HG02840 (cell line): ENCODE measurements around the gene KDM7A.
"Not testable (repeated sequence)": the region's sequence is repeated elsewhere in the genome, so short reads cannot be mapped to it uniquely, and the experiment has no call there.

Experiments used
- ATAC-seq: cut with Tn5 transposase; IDR thresholded peaks from one replicate; pipeline ENCODE4 v1.9.1; 2021; ENCODE audit warnings: mild to moderate bottlenecking, moderate library complexity, moderate number of reproducible peaks; ENCODE audit not compliant: unreplicated experiment, low FRiP score

The KDM7A gene

DNA sequence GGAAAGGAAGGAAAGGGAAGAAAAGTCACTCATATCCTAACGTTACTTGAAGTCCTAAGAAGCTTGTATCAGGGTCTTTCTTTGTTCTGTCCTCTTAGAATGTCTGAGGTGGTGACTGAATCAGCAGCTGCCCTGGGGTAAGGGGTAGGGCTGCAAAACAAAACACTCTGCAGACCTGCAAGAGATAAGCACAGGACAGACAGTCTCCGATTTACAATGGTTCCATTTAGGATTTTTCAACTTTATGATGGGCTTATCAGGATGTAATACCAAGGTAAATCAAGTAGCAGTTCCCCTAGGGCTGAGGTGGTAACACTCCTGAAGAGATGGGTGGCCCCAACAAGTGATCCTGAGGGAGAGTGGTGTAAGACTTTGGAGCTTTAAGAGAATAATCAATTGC lies 16.5 kb downstream of the KDM7A start:
- no peak for ATAC-seq

DNA sequence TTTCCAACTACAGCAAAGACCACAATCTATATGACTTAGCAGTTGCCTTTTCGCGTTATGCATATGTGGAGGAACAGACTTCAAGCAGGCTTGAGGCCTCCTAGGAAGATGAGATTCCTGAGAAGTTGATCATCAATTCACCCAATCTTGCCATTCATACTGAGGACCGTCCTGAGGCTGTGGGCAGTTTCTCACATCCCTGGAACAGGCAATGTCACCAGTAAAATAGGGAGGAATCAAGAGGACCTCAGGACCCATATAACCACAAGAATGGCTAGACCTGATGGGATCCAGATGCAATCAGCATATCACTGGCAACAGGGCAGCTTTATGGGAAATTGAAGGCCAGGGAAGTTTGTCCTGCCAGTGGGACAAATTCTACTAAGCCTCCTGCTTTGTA lies 17.3 kb downstream of the KDM7A start:
- no peak for ATAC-seq

DNA sequence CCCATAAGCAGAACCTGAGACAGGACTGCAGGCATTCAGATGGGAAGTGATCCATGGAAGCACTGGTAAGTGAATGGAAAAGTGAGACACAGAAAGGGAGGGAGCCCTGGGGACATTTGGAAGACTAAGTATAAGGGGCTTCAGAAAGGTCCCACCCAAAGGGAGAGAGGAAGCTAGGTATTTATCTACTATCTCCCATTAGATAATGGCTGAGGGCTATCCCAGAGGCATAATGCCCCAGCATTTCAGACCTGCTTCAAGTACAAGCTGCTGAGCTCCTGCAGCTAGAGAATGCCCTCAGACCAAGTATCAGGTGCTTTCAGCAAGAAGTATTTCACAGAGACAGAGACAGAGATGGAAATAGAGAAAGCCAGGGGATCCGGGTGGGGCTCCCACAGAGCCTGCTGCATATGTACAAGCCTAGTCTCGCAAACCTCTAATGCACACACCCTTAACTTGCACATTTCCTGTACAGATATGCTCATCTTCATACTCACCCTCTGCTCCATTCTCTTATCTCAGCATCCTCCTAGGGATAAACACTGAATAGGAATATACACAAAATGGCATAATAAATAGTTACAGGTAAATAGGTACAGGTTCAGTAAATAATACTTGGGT lies 20.2 kb downstream of the KDM7A start:
- ATAC-seq: no peak

DNA sequence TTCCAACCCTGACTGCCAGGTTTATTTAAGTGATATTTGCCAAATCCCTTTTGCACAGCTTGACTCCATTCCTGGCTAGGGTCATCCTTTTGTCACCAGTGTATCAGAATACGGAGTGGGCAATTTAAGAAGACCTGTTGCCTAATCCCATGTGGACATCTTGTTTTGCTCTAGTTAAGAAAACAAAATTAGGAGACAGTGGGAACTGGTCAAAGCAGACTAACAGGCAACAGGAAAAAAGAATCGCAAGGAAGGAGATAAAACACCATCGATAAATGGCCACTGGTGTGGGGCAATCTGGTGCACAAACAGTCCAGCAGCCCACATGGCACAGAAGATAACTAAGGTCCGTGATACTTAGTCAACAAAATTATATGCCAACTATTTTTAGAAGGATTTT lies 21.4 kb downstream of the KDM7A start:
- ATAC-seq: no peak

DNA sequence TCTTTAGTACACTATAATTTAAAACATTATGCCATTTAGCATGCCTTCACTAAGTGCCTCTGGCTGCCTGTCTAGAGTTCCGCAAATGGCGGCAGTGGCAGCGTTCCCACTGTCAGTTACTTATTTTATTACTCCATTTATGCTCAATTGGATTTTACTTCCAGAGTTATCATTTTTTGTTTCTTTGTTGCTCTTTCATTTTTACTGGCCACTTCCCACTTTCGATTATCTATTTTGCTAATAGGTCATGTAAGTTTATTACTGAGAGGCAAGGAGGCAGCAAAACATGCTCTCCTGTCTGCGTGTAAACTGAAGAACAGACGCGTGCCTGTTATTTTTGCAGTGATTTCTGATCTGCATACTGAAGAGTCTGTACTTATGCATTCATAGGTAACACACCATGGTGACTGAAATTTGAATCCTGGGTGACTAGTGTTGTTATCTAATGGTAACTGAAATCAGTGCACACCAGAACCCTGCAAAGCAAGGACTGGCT lies 23.1 kb downstream of the KDM7A start:
- no peak for ATAC-seq

DNA sequence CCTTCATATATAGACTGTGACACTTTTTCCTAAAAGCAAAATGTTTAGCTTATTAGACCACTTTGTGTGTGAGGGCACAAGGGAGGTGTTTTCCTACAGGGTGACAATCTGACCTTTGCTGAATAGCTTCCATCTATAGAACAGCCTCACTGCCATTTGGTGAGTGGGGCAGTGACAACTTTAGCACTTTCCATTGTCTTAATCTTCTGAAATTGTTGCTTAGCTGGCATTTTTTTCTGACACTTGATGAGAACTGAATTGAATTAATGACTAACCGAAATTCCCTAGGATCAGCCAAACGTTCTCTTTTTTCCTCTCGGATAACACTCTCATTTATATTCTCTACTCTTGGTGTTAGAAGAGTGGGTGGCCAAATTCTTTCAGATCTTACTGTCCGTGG lies 30.2 kb downstream of the KDM7A start:
- ATAC-seq: no peak

DNA sequence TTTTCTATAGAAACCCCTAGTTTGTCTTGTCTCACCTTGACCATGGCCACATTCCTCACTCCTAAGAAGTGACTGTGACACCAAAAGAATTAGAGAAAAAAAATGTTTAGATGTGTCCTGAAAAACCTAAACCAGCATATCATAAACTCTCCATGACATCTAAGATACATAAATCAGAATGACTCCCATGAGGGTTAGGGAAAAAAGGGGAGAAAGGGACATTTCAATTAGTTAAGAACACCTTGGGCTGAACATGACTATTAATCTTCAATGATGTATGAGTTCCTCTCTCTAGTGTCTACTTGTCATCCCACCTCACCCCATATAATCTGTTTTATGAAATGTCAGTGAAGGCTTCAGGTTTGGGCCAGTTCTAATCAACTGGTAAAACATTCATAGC lies 31.1 kb downstream of the KDM7A start:
- ATAC-seq: no peak

DNA sequence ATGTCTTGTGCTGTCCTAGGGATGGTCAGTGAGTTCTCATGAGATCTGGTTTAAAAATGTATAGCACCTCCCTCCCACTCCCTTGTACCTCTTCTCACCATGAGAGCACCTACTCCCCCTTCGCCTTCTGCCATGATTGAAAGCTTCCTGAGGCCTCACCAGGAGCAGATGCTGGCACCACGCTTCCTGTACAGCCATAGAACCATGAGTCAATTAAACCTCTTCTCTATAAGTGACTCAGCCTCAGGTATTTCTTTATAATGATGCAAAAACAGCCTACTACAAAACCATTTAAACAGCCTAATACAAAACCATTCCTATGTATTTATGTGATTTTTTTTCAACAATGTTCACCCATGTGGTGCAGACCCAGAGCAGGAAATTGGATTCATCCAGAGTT lies 32.0 kb downstream of the KDM7A start:
- ATAC-seq: no peak

DNA sequence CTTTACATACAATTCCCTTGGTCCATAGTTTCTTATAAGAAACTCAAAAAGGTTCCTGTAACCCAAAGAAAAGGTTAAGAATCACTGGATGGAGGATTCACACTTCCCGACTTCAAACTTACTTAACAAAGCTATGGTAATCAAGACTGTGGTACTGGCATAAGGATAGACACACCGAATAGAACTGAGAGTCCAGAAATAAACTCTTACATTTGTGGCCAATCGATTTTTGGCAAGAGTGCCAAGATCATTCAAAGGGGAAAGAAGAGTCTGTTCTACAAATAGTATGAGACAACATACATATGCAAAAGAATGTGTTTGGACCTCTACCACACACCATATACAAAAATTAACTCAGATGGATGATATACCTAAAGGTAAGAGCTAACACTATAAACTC lies 32.8 kb downstream of the KDM7A start:
- ATAC-seq: no peak

DNA sequence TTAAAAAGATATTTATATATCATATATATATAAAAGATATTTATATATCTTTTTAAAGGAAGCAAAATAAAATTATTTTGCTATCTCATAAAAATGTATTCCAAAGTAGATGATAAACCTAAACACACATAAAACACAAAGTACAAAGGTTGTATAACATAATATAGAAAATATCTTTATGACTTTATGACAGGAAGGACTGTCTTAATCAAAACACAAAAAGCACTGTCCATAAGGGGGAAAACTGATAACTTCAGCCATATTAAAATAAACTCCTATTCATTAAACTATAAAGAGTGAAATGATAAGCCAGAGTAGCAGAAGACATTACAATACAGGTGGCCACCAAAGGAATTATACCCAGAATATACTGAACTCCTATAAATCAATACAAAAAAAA lies 34.8 kb downstream of the KDM7A start:
- no peak for ATAC-seq

DNA sequence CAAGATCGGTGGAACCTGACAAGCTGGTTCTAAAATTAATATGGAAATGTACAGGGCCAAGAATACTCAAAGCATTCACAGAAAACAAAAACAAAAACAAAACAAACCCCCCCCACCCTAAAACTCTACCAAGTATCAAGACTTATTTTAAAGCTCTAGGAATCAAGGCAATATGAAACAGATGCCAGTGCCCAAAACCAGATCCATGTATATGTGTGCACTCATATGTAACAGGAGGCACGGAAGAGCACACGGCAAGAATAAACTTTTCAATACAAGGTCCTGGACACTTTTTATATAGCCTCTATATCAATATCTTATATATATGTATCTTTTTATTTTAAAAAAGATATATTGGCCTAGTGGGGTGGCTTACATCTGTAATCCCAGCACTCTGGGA lies 35.5 kb downstream of the KDM7A start:
- ATAC-seq: no peak

DNA sequence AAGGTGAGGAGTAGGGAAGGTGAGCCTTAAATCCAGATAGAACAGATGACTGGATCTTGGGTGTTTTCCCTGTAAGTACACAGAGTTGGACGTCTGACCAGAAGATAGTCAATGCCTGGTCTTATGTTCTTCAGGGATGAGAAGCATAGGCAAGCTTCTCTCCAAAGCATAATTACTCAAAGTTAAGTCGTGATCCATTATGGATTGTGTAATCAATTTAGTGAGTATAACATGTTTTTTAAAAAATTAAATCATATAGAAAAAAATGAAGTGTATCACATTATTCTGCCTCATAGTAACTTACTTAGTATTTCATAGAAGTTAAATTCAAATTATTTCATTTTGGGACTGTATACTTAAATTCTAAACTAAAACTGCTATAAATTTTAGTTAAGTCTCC lies 39.7 kb downstream of the KDM7A start:
- ATAC-seq: no peak

DNA sequence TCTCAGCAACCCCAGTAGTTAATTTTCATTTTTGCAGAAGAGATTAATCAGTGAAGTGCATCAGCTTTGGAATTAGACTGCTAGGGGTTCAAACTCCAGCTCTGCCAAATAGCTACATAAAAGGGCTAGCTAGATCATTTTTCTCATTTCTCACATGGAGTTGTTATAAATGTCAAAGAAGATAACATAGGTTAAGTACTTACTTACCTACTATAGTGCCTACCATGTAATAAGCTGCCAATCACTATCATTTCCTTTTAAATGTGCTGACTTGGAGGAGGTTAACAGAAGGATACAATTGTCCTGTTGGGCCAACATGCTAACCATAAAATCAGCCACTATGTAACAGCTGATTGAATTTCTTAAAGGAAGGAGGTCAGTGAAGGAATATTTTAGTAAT lies 40.7 kb downstream of the KDM7A start:
- no peak for ATAC-seq

DNA sequence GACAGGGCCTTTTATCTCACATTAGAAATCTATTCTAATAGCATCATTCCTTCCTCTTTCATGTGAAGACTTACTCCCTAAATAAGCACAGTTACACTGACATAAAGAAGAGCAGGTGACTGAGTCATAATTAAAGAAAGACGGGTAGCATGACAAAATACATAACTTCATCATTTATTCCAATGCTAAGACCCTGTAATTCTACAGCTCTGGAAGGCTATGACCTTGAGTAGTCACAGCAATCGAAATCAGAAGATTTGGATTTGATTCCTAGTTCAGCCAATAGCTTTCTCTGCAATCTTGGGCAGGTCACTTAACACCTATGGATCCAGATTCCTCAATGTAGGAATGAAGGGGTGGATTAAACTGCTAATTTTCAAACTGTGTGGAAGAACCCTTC lies 42.7 kb downstream of the KDM7A start:
- ATAC-seq: no peak

DNA sequence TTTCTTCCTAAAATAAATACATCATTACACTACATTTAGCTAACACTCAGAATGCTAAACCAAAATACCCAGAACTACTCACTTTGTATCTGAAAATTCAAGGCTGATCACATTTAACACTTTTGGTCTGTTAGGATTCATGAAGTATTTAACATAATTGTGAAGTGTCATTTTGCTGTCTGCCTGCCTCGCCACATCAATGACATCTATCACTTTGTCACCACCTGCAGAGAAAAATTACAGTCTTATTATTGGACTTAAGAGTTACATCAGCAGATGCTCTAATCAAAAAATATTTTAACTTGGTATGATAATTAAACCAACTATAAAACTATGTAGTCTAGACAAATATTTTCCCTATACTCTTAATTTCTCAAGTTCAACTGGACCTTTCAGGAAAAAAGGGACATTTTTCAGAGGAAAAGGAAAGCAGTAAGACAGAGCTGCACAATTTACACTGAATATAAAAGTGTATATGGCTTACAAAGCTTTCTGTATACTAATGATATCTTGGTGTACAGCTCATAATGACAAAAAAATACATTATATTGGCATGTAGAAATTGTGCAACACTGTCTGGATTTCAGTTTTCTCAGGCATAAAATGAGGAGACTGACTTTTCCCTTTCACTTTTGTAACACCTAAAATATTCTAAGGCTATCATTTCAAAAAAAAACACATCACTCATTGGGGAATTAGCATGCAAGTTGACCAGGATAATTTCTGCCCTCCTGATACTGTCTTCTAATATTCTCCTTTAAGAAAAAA lies 49.2 kb downstream of the KDM7A start:
- no peak for ATAC-seq

DNA sequence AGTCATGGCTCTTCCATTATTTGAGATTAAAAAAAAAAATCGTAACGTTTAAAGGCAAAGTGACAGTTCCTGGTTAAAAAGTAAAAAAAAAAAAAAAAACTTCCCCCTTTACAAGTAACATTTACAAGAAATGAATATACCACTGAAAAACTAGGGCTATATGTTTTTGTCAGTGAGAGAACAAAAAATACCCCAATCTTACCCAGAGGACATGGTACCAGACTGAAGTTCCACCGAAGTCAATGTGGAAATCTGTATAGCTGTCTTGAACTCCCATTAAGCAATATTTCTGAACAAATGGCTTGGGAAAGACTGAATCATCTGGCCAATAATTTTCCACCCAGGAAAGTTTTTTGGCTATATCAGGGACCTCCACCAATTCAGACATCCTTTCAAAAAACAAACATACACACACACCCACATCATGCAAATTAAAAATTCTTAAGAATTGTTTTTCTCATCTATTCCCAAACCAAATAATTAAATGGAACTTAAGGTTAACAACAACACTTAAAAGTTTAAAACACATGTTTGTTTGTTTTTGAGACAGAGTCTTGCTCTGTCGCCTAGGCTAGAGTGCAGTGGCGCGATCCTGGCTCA lies 50.2 kb downstream of the KDM7A start:
- ATAC-seq: no peak

DNA sequence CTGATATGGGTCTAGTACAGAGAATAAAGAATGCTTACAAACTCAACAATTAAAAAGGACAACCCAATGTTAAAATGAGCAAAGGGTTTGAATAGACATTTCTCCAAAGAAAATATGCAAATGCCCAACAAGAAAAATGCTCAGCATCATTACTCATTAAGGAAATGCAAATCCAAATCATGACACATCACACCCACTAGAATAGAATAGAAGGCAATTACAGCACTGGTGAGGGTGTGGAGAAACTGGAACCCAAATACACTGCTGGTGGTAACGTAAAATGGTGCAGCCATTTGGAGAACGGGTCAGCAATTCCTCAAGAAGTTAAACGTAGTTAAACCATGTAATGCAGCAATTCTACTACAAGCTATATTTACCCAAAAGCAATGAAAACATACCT lies 53.8 kb downstream of the KDM7A start:
- ATAC-seq: no peak

DNA sequence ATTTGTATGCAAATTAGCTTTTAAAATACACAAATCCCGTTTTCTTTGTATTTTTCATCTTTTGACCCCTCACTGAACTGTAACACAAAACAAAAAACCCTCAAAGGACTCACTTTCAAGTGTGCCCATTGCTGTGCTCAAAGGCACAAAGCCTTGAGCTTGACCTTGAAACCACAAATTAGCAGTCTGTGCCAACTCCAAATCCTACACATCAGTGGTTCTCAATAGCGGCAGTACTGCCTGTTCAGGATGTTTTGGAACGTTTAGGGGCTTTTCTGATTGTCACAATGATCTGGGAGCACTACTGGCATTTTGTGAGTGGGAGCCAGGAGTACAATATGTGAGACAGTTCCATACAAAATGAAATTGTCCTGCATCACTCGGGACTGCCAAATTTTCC lies 55.5 kb downstream of the KDM7A start:
- ATAC-seq: no peak

DNA sequence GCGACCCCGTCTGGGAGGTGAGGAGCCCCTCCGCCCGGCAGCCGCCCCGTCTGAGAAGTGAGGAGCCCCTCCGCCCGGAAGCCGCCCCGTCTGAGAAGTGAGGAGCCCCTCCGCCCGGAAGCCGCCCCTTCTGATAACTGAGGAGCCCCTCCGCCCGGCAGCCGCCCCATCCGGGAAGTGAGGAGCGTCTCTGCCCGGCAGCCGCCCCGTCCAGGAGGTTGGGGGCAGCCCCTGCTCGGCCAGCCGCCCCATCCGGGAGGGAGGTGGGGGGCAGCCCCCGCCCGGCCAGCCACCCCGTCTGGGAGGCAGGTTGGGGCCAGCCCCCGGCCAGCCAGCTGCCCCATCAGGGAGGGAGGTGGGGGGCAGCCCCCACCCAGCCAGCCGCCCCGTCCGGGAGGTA lies 62.0 kb downstream of the KDM7A start:
- ATAC-seq: not testable (repeated sequence)

DNA sequence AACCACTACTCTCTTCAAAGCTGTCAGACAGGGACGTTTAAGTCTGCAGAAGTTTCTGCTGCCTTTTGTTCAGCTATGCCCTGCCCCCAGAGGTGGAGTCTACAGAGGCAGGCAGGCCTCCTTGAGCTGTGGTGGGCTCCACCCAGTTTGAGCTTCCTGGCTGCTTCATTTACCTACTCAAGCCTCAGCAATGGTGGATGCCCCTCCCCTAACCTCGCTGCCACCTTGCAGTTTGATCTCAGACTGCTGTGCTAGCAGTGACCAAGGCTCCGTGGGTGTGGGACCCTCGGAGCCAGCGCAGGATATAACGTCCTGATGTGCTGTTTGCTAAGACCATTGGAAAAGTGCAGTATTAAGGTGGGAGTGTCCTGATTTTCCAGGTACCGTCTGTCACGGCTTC lies 68.0 kb downstream of the KDM7A start:
- ATAC-seq: not testable (repeated sequence)

DNA sequence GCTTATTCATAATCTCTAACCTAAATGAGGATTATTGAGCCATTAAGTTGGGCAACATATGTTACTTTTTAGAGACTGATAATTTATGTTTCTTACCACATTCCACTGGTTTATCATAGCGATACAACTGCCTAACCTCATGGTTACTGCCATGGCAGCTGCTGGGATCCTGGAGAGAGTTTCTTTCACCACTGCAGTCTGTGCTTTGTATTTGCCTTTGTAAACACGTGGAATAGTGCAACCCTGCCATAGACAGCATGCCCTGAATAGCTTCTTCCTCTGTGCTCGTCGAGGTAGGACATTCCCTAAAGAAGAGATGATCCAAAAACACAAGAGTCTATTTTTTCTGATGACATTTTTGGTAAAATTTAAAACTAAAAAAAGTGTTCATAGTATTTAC lies 80.3 kb downstream of the KDM7A start:
- no peak for ATAC-seq

DNA sequence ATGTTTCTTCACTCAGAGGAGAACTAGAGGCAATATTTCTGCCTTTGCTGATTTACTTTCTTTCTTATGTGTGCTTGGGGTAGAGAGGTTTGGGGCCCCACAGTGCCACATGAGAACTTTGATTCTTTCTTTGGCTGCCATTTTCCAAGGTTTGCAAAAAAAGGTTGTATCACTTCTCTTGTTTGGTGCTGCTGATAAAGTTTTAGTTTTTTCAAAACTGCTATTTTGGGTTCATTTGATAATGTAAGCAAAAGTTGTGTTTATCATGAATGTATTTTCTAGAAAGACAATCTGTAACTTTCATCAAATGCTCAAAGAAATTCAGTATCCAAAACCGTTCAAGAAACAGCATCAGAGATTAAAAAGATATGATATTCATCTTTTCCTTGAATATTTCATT lies 83.4 kb downstream of the KDM7A start:
- no peak for ATAC-seq
